Natural killer cell treated with Interleukin-12 subunit alpha and Interleukin-12 subunit beta and Interleukin-15 and Interleukin-18, amount 100 ng/mL, for 72 hours (primary cell): Measurements from ENCODE around the gene ZC3H10. TPM values are rescaled to one million over a fixed set of nuclear protein-coding genes. Genes with fewer than 3 reads are reported as not detected.

Experiments used
- ATAC-seq, 2 donors: fragments of 150-1000 bp; cut with Tn5 transposase in 1 of 2; sonication (Bioruptor Pico), chemical (Tn5 transposase) in 1 of 2; 2 replicates each; pipeline ENCODE4 v1.10.0; 2021
- DNase-seq: peaks from one replicate; pipeline ENCODE4 v3.0.0; 2022; ENCODE audit warnings: low spot score
- H3K27ac Mint-ChIP-seq, 2 donors: 1 replicate in 1 of 2; 2 replicates in 1 of 2; pipeline ENCODE4 v1.8.0; 2022; ENCODE audit warnings: mixed read lengths in 2 of 2, mild to moderate bottlenecking in 1 of 2, moderate library complexity in 1 of 2
- H3K27me3 Mint-ChIP-seq, 2 donors: 1 replicate in 1 of 2; 2 replicates in 1 of 2; pipeline ENCODE4 v1.8.0; 2022; ENCODE audit warnings: mixed read lengths in 2 of 2
- H3K36me3 Mint-ChIP-seq: one replicate; pipeline ENCODE4 v1.8.0; 2022; ENCODE audit warnings: mixed read lengths
- H3K4me1 Mint-ChIP-seq, 2 donors: 1 replicate in 1 of 2; 2 replicates in 1 of 2; pipeline ENCODE4 v1.8.0; 2022; ENCODE audit warnings: low read depth in 2 of 2, mixed read lengths in 2 of 2, mild to moderate bottlenecking in 1 of 2
- H3K4me3 Mint-ChIP-seq: one replicate; pipeline ENCODE4 v1.8.0; 2022; ENCODE audit warnings: mixed read lengths
- H3K9me3 Mint-ChIP-seq: 2 replicates; pipeline ENCODE4 v1.8.0; 2022; ENCODE audit warnings: mixed read lengths
- total RNA-seq, 2 donors: library from RNA; stranded (reverse); gene quantifications; one replicate each; pipeline ENCODE4 v1.2.3, GENCODE V29; 2022

Gene ZC3H10
- total RNA-seq, 2 donors from 2014 or later: 11.4 to 14.9 TPM

- H3K9me3 Mint-ChIP-seq: no peaks in the 10 kb centered on the region
- H3K4me1 Mint-ChIP-seq: peaks cover 42 to 47% of the 10 kb centered on the region in 2 donors
- peaks cover 35% of the 10 kb centered on the region for H3K36me3 Mint-ChIP-seq
- H3K4me3 Mint-ChIP-seq: peak overlapping the region; percentile 100
- no peak for DNase-seq
- H3K27ac Mint-ChIP-seq: peak overlapping the region; percentile 94 to 98
- no peaks in the 10 kb centered on the region for H3K27me3 Mint-ChIP-seq
- peak; percentile 25 to 55 for ATAC-seq
These were observed 39.3 kb downstream of the ZC3H10 start for GRCh38 chr12:56157201-56158028.

GRCh38 chr12:56158029-56158925, 40.2 kb downstream of the ZC3H10 start, which contains the start of gene MYL6:
TSS of gene MYL6 (plus strand) at chr12:56158359. CDS start at chr12:56158402, 43 bp downstream.
- no peaks in the 10 kb centered on the region for H3K9me3 Mint-ChIP-seq
- peak; percentile 94 for DNase-seq
- peaks cover 35% of the 10 kb centered on the region for H3K36me3 Mint-ChIP-seq

GRCh38 chr12:56158926-56159461, 40.9 kb downstream of the ZC3H10 start:
- peak overlapping the region; percentile 94 to 98 for H3K27ac Mint-ChIP-seq
- no peaks in the 10 kb centered on the region for H3K9me3 Mint-ChIP-seq
- peak overlapping the region; percentile 100 for H3K4me3 Mint-ChIP-seq
- H3K4me1 Mint-ChIP-seq: peaks cover 42 to 49% of the 10 kb centered on the region in 2 donors
- DNase-seq (no peak), ATAC-seq (peak in 1 of 2 donors; percentile 1)
- H3K27me3 Mint-ChIP-seq: no peaks in the 10 kb centered on the region
- peaks cover 35% of the 10 kb centered on the region for H3K36me3 Mint-ChIP-seq

More at GRCh38 chr12:56158029-56158925, 40.2 kb downstream of the ZC3H10 start, which contains the start of gene MYL6:
- Mint-ChIP-seq H3K4me1 (peaks cover 42 to 48% of the 10 kb centered on the region in 2 donors), H3K27me3 (no peaks in the 10 kb centered on the region), H3K27ac (peak within 1 kb of the TSS; percentile 94 to 98), H3K4me3 (peak within 1 kb of the TSS; percentile 100)
- ATAC-seq: peak; percentile 91 to 95

- Mint-ChIP-seq H3K27ac (peak overlapping the region; percentile 94 to 98), H3K36me3 (peaks cover 35% of the 10 kb centered on the region), H3K9me3 (no peaks in the 10 kb centered on the region), H3K4me3 (peak overlapping the region; percentile 100), H3K27me3 (no peaks in the 10 kb centered on the region), H3K4me1 (peaks cover 42 to 52% of the 10 kb centered on the region in 2 donors)
- ATAC-seq (no peak), DNase-seq (no peak)
These were observed 41.6 kb downstream of the ZC3H10 start for GRCh38 chr12:56159482-56160192.

GRCh38 chr12:56160193-56160763, 42.2 kb downstream of the ZC3H10 start:
- Mint-ChIP-seq H3K36me3 (peaks cover 35% of the 10 kb centered on the region), H3K27ac (peak overlapping the region; percentile 94 to 98), H3K4me1 (peaks cover 42 to 50% of the 10 kb centered on the region in 2 donors), H3K4me3 (peak overlapping the region; percentile 100), H3K9me3 (no peaks in the 10 kb centered on the region), H3K27me3 (no peaks in the 10 kb centered on the region)
- DNase-seq (no peak), ATAC-seq (peak in 1 of 2 donors; percentile 70)

- Mint-ChIP-seq H3K4me1 (peaks cover 37 to 46% of the 10 kb centered on the region in 2 donors), H3K36me3 (peaks cover 35% of the 10 kb centered on the region), H3K9me3 (no peaks in the 10 kb centered on the region), H3K27ac (peak overlapping the region; percentile 94 to 98), H3K4me3 (peak overlapping the region; percentile 100), H3K27me3 (no peaks in the 10 kb centered on the region)
- no peak for ATAC-seq
- DNase-seq: no peak
These were observed 43.0 kb downstream of the ZC3H10 start for GRCh38 chr12:56160894-56161689.

- Mint-ChIP-seq H3K4me1 (peaks cover 37 to 46% of the 10 kb centered on the region in 2 donors), H3K4me3 (peak overlapping the region; percentile 100), H3K9me3 (no peaks in the 10 kb centered on the region), H3K27me3 (no peaks in the 10 kb centered on the region), H3K27ac (peak overlapping the region; percentile 94 to 98), H3K36me3 (peaks cover 35% of the 10 kb centered on the region)
- no peak for ATAC-seq
- DNase-seq: no peak
These were observed 43.8 kb downstream of the ZC3H10 start for GRCh38 chr12:56161690-56162351.

- Mint-ChIP-seq H3K4me1 (peaks cover 30 to 44% of the 10 kb centered on the region in 2 donors), H3K27ac (peak overlapping the region; percentile 39 to 98), H3K4me3 (no peak overlapping the region), H3K27me3 (no peaks in the 10 kb centered on the region), H3K9me3 (no peaks in the 10 kb centered on the region), H3K36me3 (peaks cover 39% of the 10 kb centered on the region)
- no peak for DNase-seq
- ATAC-seq: no peak
These were observed 44.6 kb downstream of the ZC3H10 start for GRCh38 chr12:56162468-56163290.

- no peak overlapping the region for H3K4me3 Mint-ChIP-seq
These were observed 45.7 kb downstream of the ZC3H10 start for GRCh38 chr12:56163533-56164344.

GRCh38 chr12:56164345-56164729, 46.3 kb downstream of the ZC3H10 start:
- H3K36me3 Mint-ChIP-seq: peaks cover 30% of the 10 kb centered on the region
- no peak for DNase-seq
- no peak overlapping the region for H3K27ac Mint-ChIP-seq
- peaks cover 23 to 39% of the 10 kb centered on the region in 2 donors for H3K4me1 Mint-ChIP-seq
- H3K27me3 Mint-ChIP-seq: no peaks in the 10 kb centered on the region
- H3K4me3 Mint-ChIP-seq: no peak overlapping the region
- no peak for ATAC-seq
- H3K9me3 Mint-ChIP-seq: no peaks in the 10 kb centered on the region

More at GRCh38 chr12:56163533-56164344, 45.7 kb downstream of the ZC3H10 start:
- Mint-ChIP-seq H3K27ac (peak overlapping the region in 1 of 2 donors; percentile 57), H3K9me3 (no peaks in the 10 kb centered on the region), H3K27me3 (no peaks in the 10 kb centered on the region), H3K4me1 (peaks cover 29 to 45% of the 10 kb centered on the region in 2 donors), H3K36me3 (peaks cover 36% of the 10 kb centered on the region)
- DNase-seq (no peak), ATAC-seq (no peak)
